Activated T-helper 17 cell treated with anti-CD3 and anti-CD28 coated beads, Interleukin-2, amount 50 U/mL, for 72 hours (primary cell): ENCODE measurements around the gene LYZL1. TPM values are rescaled to one million over a fixed set of nuclear protein-coding genes. Genes with fewer than 3 reads are reported as not detected.
"Not testable (repeated sequence)": the region's sequence is repeated elsewhere in the genome, so short reads cannot be mapped to it uniquely, and the experiment has no call there.

Experiments
- ATAC-seq: fragments of 150-1000 bp; cut with Tn5 transposase; replicated peaks from 2 replicates; pipeline ENCODE4 v1.10.0; 2021; ENCODE audit warnings: mild to moderate bottlenecking, moderate library complexity
- H3K27ac Mint-ChIP-seq: one replicate; pipeline ENCODE4 v1.8.0; 2022; ENCODE audit warnings: mixed read lengths
- H3K27me3 Mint-ChIP-seq: one replicate; pipeline ENCODE4 v1.8.0; 2022; ENCODE audit warnings: mixed read lengths
- H3K36me3 Mint-ChIP-seq: one replicate; pipeline ENCODE4 v1.8.0; 2022; ENCODE audit warnings: low read depth, mild to moderate bottlenecking, mixed read lengths
- H3K4me1 Mint-ChIP-seq: one replicate; pipeline ENCODE4 v1.8.0; 2022; ENCODE audit warnings: mixed read lengths
- H3K4me3 Mint-ChIP-seq: one replicate; pipeline ENCODE4 v1.8.0; 2022; ENCODE audit warnings: mild to moderate bottlenecking, mixed read lengths
- H3K9me3 Mint-ChIP-seq: one replicate; pipeline ENCODE4 v1.8.0; 2022; ENCODE audit warnings: mixed read lengths
- total RNA-seq, 2 donors: library from RNA; stranded (reverse); gene quantifications; one replicate each; pipeline ENCODE4 v1.2.3, GENCODE V29; 2022

LYZL1 gene
- not detected for total RNA-seq

GRCh38 chr10:29288906-29289305 lies at the start of gene LYZL1:
Gene LYZL1 (plus strand): TSS chr10:29289070. CDS start chr10:29291868, 2,798 bp downstream.
- not testable (repeated sequence) for ATAC-seq, H3K4me3 Mint-ChIP-seq, H3K4me1 Mint-ChIP-seq, H3K9me3 Mint-ChIP-seq, H3K36me3 Mint-ChIP-seq, H3K27ac Mint-ChIP-seq
- peaks cover 33% of the 10 kb centered on the region for H3K27me3 Mint-ChIP-seq

GRCh38 chr10:29239569-29240472 lies 49.0 kb upstream of the LYZL1 start:
- no peak overlapping the region for H3K27ac Mint-ChIP-seq
- peaks cover 1% of the 10 kb centered on the region for H3K27me3 Mint-ChIP-seq
- no peaks in the 10 kb centered on the region for H3K36me3 Mint-ChIP-seq
- no peak for ATAC-seq
- no peaks in the 10 kb centered on the region for H3K9me3 Mint-ChIP-seq
- no peaks in the 10 kb centered on the region for H3K4me1 Mint-ChIP-seq
- H3K4me3 Mint-ChIP-seq: no peak overlapping the region

DNA sequence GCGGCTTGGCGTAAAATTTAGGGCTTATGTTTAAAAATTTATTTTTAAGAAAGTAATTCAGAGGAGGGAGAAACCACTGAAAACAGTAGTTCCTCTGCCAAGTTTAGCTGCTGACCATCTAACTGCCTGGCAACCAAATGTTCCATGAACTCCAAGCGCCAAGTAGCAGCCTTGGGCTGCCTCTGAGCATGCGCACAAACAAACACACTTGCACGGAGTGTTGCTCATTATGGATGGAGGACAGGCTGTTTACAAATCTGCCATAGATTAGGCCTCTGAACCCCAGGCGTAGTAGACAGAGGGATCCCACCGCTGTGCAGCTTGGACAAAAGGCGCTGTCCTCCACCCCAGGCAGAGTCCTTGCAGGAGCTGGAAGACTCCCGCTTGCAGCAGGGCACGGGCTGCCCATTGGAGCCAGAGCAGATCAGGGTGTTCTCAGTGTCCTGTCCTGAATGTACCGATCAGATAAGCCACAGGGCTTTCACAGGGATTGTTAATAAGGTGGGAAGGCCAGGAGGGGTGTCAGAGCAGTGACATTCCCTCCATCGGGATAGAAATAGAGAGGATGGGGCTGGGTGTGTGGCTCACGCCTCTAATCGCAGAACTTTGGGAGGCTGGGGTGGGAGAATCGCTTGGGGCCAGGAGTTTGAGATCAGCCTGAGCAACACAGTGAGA lies 47.7 kb upstream of the LYZL1 start:
- H3K9me3 Mint-ChIP-seq: no peaks in the 10 kb centered on the region
- ATAC-seq: no peak
- H3K27me3 Mint-ChIP-seq: peaks cover 3% of the 10 kb centered on the region
- H3K4me1 Mint-ChIP-seq: no peaks in the 10 kb centered on the region
- no peak overlapping the region for H3K27ac Mint-ChIP-seq
- H3K4me3 Mint-ChIP-seq: no peak overlapping the region
- no peaks in the 10 kb centered on the region for H3K36me3 Mint-ChIP-seq

- Mint-ChIP-seq H3K4me1 (no peaks in the 10 kb centered on the region), H3K36me3 (no peaks in the 10 kb centered on the region), H3K9me3 (no peaks in the 10 kb centered on the region), H3K27me3 (peaks cover 3% of the 10 kb centered on the region), H3K27ac (no peak overlapping the region), H3K4me3 (no peak overlapping the region)
- ATAC-seq: no peak
Observed at GRCh38 chr10:29241925-29242324, 46.9 kb upstream of the LYZL1 start.

DNA sequence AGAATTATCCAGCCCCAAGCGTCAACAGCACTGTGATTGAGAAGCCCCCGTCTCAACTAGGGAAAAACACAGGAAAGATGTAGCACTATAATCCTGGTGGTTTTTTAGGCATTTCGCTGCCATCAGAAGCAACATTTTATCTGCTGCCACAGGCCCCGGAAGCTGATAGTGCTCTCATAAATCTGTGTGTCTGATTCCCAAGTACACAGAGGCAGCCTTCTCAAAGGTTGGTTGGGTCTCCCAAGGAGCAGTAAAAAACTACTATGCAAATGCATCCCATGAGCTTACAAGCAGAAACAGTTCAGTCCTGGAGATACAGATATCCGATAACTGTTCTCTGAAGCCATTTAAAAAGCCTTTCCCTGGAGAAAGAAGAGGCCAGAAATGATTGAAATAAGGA lies 45.8 kb upstream of the LYZL1 start:
- H3K27me3 Mint-ChIP-seq: peaks cover 3% of the 10 kb centered on the region
- ATAC-seq: no peak
- no peaks in the 10 kb centered on the region for H3K4me1 Mint-ChIP-seq
- no peaks in the 10 kb centered on the region for H3K9me3 Mint-ChIP-seq
- H3K36me3 Mint-ChIP-seq: no peaks in the 10 kb centered on the region
- H3K27ac Mint-ChIP-seq: no peak overlapping the region
- H3K4me3 Mint-ChIP-seq: no peak overlapping the region

DNA sequence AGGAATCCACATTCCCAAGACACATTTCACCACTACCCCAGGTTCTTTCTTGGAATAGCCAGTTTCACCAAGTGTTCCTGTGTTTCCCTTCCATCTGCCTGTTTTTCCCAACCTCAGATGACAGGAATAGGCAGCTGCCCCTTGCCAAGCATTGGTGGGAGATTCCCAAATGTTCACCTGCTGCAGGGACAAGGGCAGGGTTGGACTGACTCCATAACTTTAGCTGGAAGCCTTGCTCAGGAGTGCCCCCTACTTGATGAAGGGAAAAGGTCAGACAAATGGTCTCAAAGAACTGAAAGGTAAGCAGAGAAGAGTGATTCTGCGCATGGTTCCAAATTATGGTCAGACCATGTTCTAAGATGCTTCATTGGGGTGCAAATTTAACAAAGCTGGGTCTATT lies 45.1 kb upstream of the LYZL1 start:
- ATAC-seq: no peak
- Mint-ChIP-seq H3K27ac (no peak overlapping the region), H3K9me3 (no peaks in the 10 kb centered on the region)

GRCh38 chr10:29244978-29245377 lies 43.9 kb upstream of the LYZL1 start:
- no peak overlapping the region for H3K27ac Mint-ChIP-seq
- H3K36me3 Mint-ChIP-seq: no peaks in the 10 kb centered on the region
- peaks cover 7% of the 10 kb centered on the region for H3K27me3 Mint-ChIP-seq
- no peaks in the 10 kb centered on the region for H3K9me3 Mint-ChIP-seq
- H3K4me1 Mint-ChIP-seq: no peaks in the 10 kb centered on the region
- no peak for ATAC-seq
- no peak overlapping the region for H3K4me3 Mint-ChIP-seq

More for the DNA sequence above, 45.1 kb upstream of the LYZL1 start:
- Mint-ChIP-seq H3K4me1 (no peaks in the 10 kb centered on the region), H3K36me3 (no peaks in the 10 kb centered on the region), H3K4me3 (no peak overlapping the region), H3K27me3 (peaks cover 3% of the 10 kb centered on the region)

- ATAC-seq: no peak
Observed at GRCh38 chr10:29245476-29245875, 43.4 kb upstream of the LYZL1 start.

DNA sequence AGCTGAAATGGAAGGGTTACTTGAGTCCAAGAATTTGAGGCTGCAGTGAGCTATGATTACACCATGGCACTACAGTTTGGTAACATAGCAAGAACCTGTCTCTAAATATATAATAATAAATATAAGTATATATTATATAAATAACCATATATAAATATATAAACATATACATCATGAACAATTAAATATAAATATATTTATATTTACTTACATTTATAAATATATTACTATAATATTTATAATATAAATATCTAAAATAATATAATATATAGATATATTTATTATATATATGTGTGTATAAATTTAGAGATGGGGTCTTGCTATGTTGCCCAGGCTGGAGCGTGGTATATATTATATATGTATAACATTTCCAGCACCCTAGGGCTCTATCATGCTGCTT lies 42.4 kb upstream of the LYZL1 start:
- no peak for ATAC-seq
- no peak overlapping the region for H3K4me3 Mint-ChIP-seq
- peaks cover 9% of the 10 kb centered on the region for H3K27me3 Mint-ChIP-seq
- H3K36me3 Mint-ChIP-seq: no peaks in the 10 kb centered on the region
- H3K27ac Mint-ChIP-seq: no peak overlapping the region
- H3K9me3 Mint-ChIP-seq: no peaks in the 10 kb centered on the region
- H3K4me1 Mint-ChIP-seq: no peaks in the 10 kb centered on the region

More at GRCh38 chr10:29245476-29245875, 43.4 kb upstream of the LYZL1 start:
- H3K36me3 Mint-ChIP-seq: no peaks in the 10 kb centered on the region
- H3K4me3 Mint-ChIP-seq: no peak overlapping the region
- no peaks in the 10 kb centered on the region for H3K4me1 Mint-ChIP-seq
- no peak overlapping the region for H3K27ac Mint-ChIP-seq
- H3K27me3 Mint-ChIP-seq: peaks cover 7% of the 10 kb centered on the region
- H3K9me3 Mint-ChIP-seq: no peaks in the 10 kb centered on the region

GRCh38 chr10:29248158-29248557 lies 40.7 kb upstream of the LYZL1 start:
- no peaks in the 10 kb centered on the region for H3K36me3 Mint-ChIP-seq

DNA sequence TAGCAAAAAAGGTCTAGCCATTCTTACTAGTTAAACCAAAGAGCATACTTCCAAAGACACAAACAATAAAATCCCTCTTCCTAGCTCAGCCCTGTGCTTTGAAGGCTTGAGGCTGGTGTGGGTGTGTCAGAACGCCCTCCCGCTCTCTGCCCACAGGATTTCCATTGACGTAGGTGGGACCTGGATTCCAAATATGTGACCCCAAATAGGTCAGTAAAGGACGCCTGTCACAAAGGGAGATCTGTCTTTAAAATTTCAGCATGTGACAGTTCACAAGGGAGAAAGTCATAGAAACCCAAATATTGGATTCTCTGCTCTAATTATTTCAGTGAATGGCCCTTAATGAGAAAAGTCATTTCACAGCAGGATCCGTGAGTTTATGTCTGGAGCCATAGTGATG lies 39.9 kb upstream of the LYZL1 start:
- Mint-ChIP-seq H3K27me3 (peaks cover 18% of the 10 kb centered on the region), H3K36me3 (no peaks in the 10 kb centered on the region), H3K9me3 (no peaks in the 10 kb centered on the region), H3K27ac (no peak overlapping the region), H3K4me1 (no peaks in the 10 kb centered on the region), H3K4me3 (no peak overlapping the region)
- ATAC-seq: no peak

More at GRCh38 chr10:29248158-29248557, 40.7 kb upstream of the LYZL1 start:
- Mint-ChIP-seq H3K27ac (no peak overlapping the region), H3K9me3 (no peaks in the 10 kb centered on the region), H3K4me1 (no peaks in the 10 kb centered on the region), H3K4me3 (no peak overlapping the region), H3K27me3 (peaks cover 11% of the 10 kb centered on the region)
- ATAC-seq: no peak

- Mint-ChIP-seq H3K36me3 (no peaks in the 10 kb centered on the region), H3K9me3 (no peaks in the 10 kb centered on the region), H3K4me3 (no peak overlapping the region), H3K27ac (no peak overlapping the region), H3K4me1 (no peaks in the 10 kb centered on the region), H3K27me3 (peaks cover 16% of the 10 kb centered on the region)
- ATAC-seq: no peak
Observed at GRCh38 chr10:29250066-29250465, 38.8 kb upstream of the LYZL1 start.

DNA sequence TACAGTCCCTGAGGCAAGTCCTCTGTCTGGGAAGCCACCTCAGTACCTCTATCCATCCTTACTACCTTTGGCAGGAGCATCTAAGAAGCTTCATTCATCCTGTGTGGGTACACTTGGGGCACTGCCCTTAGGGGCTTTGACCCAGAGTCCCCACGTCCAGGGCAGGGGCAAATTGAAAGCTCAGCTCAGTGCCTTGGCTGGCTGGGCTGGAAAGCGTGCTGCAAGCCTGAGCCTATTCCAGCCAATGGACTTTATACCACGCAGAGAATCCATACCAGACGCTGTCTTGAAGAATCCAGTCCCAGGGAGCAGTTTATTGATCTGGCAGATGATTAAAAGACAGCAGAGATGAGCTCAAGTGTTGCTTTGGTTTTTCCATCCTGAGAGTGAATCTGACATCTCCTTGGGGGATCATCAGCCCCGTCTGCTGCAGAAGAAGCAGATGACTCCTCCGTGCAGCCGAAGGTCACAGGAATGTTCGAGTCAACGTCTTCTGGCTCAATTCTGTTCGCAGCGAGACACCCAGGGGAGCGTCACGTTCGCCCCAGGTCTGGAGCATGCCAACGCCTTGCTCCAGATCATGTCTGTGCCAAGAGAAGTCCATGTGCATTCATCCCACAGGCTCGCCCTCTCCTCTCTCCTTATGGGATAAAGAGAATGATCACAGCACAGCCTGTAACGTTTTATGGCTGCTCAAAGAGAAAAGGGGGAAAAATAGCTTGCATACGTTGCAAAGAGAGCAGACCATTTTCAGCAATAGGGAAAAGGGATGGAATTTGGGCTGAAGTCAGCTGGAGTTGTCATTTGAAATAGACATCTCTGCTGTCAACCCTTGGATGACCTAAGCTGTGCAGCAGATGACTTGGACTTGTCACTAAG lies 35.8 kb upstream of the LYZL1 start:
- H3K4me1 Mint-ChIP-seq: no peaks in the 10 kb centered on the region
- H3K27ac Mint-ChIP-seq: no peak overlapping the region

GRCh38 chr10:29253690-29254029 lies 35.2 kb upstream of the LYZL1 start:
- no peaks in the 10 kb centered on the region for H3K4me1 Mint-ChIP-seq
- peaks cover 19% of the 10 kb centered on the region for H3K27me3 Mint-ChIP-seq
- H3K27ac Mint-ChIP-seq: no peak overlapping the region
- ATAC-seq: no peak
- H3K9me3 Mint-ChIP-seq: no peaks in the 10 kb centered on the region
- H3K4me3 Mint-ChIP-seq: no peak overlapping the region
- no peaks in the 10 kb centered on the region for H3K36me3 Mint-ChIP-seq

More for the DNA sequence above, 35.8 kb upstream of the LYZL1 start:
- no peaks in the 10 kb centered on the region for H3K36me3 Mint-ChIP-seq
- peaks cover 19% of the 10 kb centered on the region for H3K27me3 Mint-ChIP-seq
- H3K9me3 Mint-ChIP-seq: no peaks in the 10 kb centered on the region
- H3K4me3 Mint-ChIP-seq: no peak overlapping the region
- no peak for ATAC-seq
